NT2/D1 (cell line): Measurements from ENCODE around the gene ATP11B.

Experiments
- SUZ12 ChIP-seq: IDR thresholded peaks from 2 replicates; pipeline ENCODE4 v1.6.1; 2011; ENCODE audit not compliant: insufficient read length, insufficient read depth; ENCODE audit errors: extremely low read depth
- YY1 ChIP-seq: IDR thresholded peaks from 2 replicates; pipeline ENCODE4 v1.6.1; 2011; ENCODE audit not compliant: insufficient read length, insufficient read depth
- ZNF274 ChIP-seq: IDR thresholded peaks from 2 replicates; pipeline ENCODE4 v1.6.1; 2011; ENCODE audit warnings: mild to moderate bottlenecking, low read depth, low read length

GRCh38 chr3:182969853-182970252, 176.5 kb downstream of the ATP11B start:
- TF ChIP-seq ZNF274: no peak
- TF ChIP-seq SUZ12: no peak
- no peak for TF ChIP-seq YY1
